Adrenal gland (tissue), 12 donors: ENCODE measurements around the gene CPN2. TPM values are rescaled to one million over a fixed set of nuclear protein-coding genes. Genes with fewer than 3 reads are reported as not detected.

Source experiments
- DNase-seq, 7 donors: peaks; one replicate each; pipeline ENCODE4 v3.0.0-alpha.2; 2019 to 2020
- H3K27ac ChIP-seq, 5 donors: fragments of 200-600 bp; sonication (generic) in 4 of 5; 1 replicate in 3 of 5; 2 replicates in 2 of 5; pipeline versions ENCODE4 v1.5.1 to v1.8.0; 2016 to 2020; ENCODE audit warnings: mild to moderate bottlenecking in 1 of 5
- H3K27me3 ChIP-seq: fragments of 200-600 bp; 2 replicates; pipeline ENCODE4 v1.8.0; 2021
- H3K36me3 ChIP-seq, 2 donors: fragments of 200-600 bp; replicated peaks in 1 of 2; 1 replicate in 1 of 2; 2 replicates in 1 of 2; pipeline versions ENCODE4 v1.5.1 to v1.8.0; 2018 to 2022
- H3K4me1 ChIP-seq, 2 donors: fragments of 200-600 bp; replicated peaks in 1 of 2; 1 replicate in 1 of 2; 2 replicates in 1 of 2; pipeline versions ENCODE4 v1.5.1 to v1.8.0; 2018 to 2021
- H3K4me3 ChIP-seq, 4 donors: fragments of 200-600 bp; sonication (generic) in 3 of 4; one replicate each; pipeline ENCODE4 v1.5.1; 2016 to 2018
- H3K9me3 ChIP-seq, 3 donors: fragments of 200-600 bp; sonication (generic) in 1 of 3; replicated peaks in 1 of 3; 1 replicate in 2 of 3; 2 replicates in 1 of 3; pipeline versions ENCODE4 v1.5.1 to v1.8.0; 2016 to 2021
- POLR2A ChIP-seq, 2 donors: fragments of 450-650 bp; IDR thresholded peaks; one replicate each; pipeline ENCODE4 v1.6.1; 2017; ENCODE audit warnings: antibody characterized with exemption in 2 of 2, mild to moderate bottlenecking in 2 of 2, moderate library complexity in 1 of 2
- WGBS, 4 donors: extraction: QIAGEN DNeasy Blood & Tissue Kit in 2 of 4; methylation state at CpG; one replicate each; pipeline versions ENCODE4 v1.1.5 to v1.1.7; 2013 to 2017; 5-methylcytosine and 5-hydroxymethylcytosine counted together
- intact Hi-C, 2 donors: fragments of 100-400 bp; cut with DNase I; formaldehyde crosslinking; loops; one replicate each; pipeline versions ENCODE4 v1.14.1 to v1.15.0; 2022 to 2023
- polyA plus RNA-seq, 3 donors: library from polyadenylated mRNA; stranded (reverse); fragments of 200-250 nt in 2 of 3; fragments of 350-450 nt in 1 of 3; fragmentation: Illumina TruSeq in 1 of 3; extraction: RNeasy Lipid Tissue Mini Kit (QIAGEN cat#74804) in 1 of 3; gene quantifications; one replicate each; pipeline ENCODE4 v1.2.3, GENCODE V29; 2013 to 2014
- total RNA-seq, 9 donors: library from RNA; depleted of rRNA in 4 of 9; stranded (reverse); fragments of >200 nt in 4 of 9; fragments of 120-200 nt in 1 of 9; fragmentation: NEBNext Ultra II Directional in 1 of 9; extraction: Animal tissue kit (Norgen Biotek cat#: 25700) in 1 of 9; gene quantifications; one replicate each; pipeline versions ENCODE4 v1.1.0 to v1.2.4, GENCODE V29; 2013 to 2023
- TF ChIP-seq, protein P1 (sequence below), 6 experiments: fragments of 450-650 bp in 4 of 6; fragments of 200-600 bp in 2 of 6; sonication (generic) in 1 of 6; IDR thresholded peaks; 1 replicate in 5 of 6; 2 replicates in 1 of 6; pipeline versions ENCODE4 v1.5.1 to v1.8.0; 2016 to 2021; ENCODE audit warnings: antibody characterized with exemption in 6 of 6, mild to moderate bottlenecking in 2 of 6, moderate library complexity in 1 of 6
- donor health status: healthy with polysubstance abuse.
- donor health status: Bipolar disorder and iron deficiency.
- donor health status: DM: yes; HTN: yes; CAD: no.
- donor health status: DM: no; HTN: no; CAD: no.
- donor health status: DM: no; HTN: no; CAD: no.
- donor health status: DM: yes; HTN: yes; CAD: no.

CPN2 gene
- total and polyA plus RNA-seq, 12 donors: 0.32 to 14.3 (median 3.1) TPM

DNA sequence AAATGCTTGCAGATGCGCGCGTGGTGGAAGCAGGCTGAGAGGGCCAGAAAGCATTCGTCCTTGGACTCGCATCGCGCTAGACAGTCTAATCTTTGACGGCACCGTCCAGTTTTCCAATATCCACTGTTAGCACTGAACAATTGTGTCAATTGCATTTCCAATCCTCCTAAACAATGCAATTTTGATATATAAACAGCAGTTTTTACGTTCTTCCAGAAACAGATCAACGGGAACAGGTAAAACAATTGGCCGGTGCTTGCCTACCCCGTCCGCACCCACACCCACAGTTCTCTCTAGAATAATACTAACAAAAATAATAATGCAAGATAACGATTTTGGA lies 17.2 kb downstream of the CPN2 start:
- no peaks in the 10 kb centered on the region for H3K9me3 ChIP-seq
- WGBS, 4 donors: 30 to 79% (median 33%) methylated on average over 6 to 15 of the region's 15 CpGs
- H3K27me3 ChIP-seq: peaks cover 6% of the 10 kb centered on the region
- H3K4me1 ChIP-seq: peaks cover 0 to 7% of the 10 kb centered on the region in 2 donors
- no peak for TF ChIP-seq POLR2A (IDR thresholded peaks at IDR 0.05)
- TF ChIP-seq, protein P1, sequence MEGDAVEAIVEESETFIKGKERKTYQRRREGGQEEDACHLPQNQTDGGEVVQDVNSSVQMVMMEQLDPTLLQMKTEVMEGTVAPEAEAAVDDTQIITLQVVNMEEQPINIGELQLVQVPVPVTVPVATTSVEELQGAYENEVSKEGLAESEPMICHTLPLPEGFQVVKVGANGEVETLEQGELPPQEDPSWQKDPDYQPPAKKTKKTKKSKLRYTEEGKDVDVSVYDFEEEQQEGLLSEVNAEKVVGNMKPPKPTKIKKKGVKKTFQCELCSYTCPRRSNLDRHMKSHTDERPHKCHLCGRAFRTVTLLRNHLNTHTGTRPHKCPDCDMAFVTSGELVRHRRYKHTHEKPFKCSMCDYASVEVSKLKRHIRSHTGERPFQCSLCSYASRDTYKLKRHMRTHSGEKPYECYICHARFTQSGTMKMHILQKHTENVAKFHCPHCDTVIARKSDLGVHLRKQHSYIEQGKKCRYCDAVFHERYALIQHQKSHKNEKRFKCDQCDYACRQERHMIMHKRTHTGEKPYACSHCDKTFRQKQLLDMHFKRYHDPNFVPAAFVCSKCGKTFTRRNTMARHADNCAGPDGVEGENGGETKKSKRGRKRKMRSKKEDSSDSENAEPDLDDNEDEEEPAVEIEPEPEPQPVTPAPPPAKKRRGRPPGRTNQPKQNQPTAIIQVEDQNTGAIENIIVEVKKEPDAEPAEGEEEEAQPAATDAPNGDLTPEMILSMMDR (IDR thresholded peaks at IDR 0.05): no peak
- no peak overlapping the region for H3K4me3 ChIP-seq
- intact Hi-C loops: loop anchor here (2.0 to 10.0 kb wide), 3 partner anchors 63 to 261 kb away; partner anchors contain the start of gene GP5 (in 1 of the 2)
- no peak overlapping the region for H3K27ac ChIP-seq
- no peak for DNase-seq
- no peaks in the 10 kb centered on the region for H3K36me3 ChIP-seq

DNA sequence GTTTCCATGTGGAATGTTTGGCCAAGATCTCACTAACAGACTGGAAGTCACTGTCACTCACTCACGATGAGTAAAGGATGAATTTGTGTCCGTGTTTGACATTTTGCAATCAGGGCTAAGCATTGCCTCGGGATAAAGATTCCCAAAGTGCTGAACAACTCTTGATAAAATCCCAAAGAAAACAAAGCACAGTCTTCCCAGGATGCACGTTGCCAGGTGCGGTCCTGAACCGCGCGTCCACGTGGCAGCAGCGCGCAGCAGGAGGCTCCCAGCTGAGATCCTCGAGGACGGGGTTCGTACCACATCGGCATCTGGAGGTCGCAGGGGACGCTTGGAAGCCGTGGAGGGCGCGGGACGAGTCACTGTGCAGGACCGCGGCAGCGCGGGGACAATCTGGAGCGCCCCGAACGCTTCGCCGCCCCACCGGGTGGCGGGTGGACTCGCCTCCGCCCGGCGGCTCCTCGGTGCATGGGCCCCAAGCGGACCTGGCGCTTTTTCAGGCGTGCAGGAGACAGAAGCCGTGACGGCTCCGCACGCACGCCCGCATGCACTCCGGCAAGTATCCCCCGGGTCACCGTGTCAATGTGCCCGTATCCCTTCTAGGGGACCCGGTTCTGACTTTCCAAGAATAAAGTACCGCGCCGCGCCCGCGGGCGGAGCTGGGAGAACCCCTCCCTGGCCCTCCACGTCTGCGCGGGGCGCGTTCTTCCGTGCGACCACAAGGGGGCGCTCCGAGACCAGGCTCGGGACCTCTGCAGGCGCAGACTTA lies 17.7 kb downstream of the CPN2 start:
- H3K27ac ChIP-seq: no peak overlapping the region
- no peak for TF ChIP-seq POLR2A (IDR thresholded peaks at IDR 0.05)
- TF ChIP-seq, protein P1 (IDR thresholded peaks at IDR 0.05): peak; percentile 95 to 100 (median 98)
- H3K36me3 ChIP-seq: no peaks in the 10 kb centered on the region
- peaks cover 6% of the 10 kb centered on the region for H3K27me3 ChIP-seq
- no peaks in the 10 kb centered on the region for H3K9me3 ChIP-seq
- H3K4me3 ChIP-seq: peak overlapping the region in 2 of 4 donors; percentile 24 to 52
- DNase-seq: peak; percentile 85 to 93 (median 91)
- intact Hi-C loops: loop anchor here (5.0 to 10.0 kb wide), 2 partner anchors 64 to 261 kb away; partner anchors contain the start of gene GP5 (in 1 of the 2)
- H3K4me1 ChIP-seq: peaks cover 0 to 7% of the 10 kb centered on the region in 2 donors
- 2 to 6% (median 4%) methylated on average over 14 to 69 of the region's 69 CpGs for WGBS, 4 donors

DNA sequence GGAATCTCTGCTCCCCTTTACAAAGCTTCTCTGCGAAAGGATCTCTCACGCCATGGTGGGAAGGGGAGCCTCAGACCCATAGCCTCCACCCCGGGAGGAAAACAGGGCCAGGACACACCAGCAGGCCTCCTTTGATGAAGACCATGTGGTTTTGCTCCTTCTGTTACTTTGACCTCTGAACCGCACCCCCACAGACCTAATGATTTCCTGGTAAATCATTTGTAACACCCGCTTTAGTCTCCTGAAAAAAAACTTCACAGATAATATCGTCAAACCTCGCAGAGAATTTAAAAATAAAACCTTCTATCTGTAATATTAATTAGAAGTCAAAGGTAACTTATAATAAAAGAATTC lies 18.3 kb downstream of the CPN2 start:
- TF ChIP-seq, protein P1 (IDR thresholded peaks at IDR 0.05): no peak
- no peak for TF ChIP-seq POLR2A (IDR thresholded peaks at IDR 0.05)
- Histone ChIP-seq H3K36me3 (no peaks in the 10 kb centered on the region), H3K4me1 (peaks cover 0 to 7% of the 10 kb centered on the region in 2 donors), H3K9me3 (no peaks in the 10 kb centered on the region), H3K27me3 (peaks cover 6% of the 10 kb centered on the region), H3K4me3 (no peak overlapping the region), H3K27ac (no peak overlapping the region)
- intact Hi-C loops: loop anchor here (5.0 to 10.0 kb wide), 2 partner anchors 64 to 262 kb away; partner anchors contain the start of gene GP5 (in 1 of the 2)
- DNase-seq: no peak
- 83 to 86% (median 85%) methylated on average over 7 of the region's 7 CpGs for WGBS, 4 donors

DNA sequence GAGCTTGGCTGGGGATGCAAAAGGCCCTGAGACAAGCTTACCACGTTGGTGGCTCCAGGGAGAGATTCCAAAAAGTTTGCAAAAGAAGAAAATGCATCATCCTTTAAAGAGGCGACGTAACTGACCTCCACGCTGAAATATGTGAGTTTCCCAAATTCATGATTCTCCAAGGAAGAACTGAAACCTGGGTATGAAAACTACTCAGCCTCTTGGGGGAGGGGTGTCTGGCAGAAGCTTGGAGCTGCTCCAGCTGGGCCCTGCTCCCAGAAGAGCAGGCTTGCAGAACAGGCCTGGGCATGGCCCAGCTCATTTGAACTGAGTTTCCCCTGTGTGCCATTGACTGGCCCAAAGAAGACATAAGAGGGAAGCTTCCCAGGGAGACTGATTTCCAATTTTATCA lies 20.5 kb downstream of the CPN2 start:
- peaks cover 0 to 7% of the 10 kb centered on the region in 2 donors for H3K4me1 ChIP-seq
- no peaks in the 10 kb centered on the region for H3K9me3 ChIP-seq
- DNase-seq: peak in 6 of 7 donors; percentile 60 to 74 (median 69)
- H3K4me3 ChIP-seq: no peak overlapping the region
- WGBS, 4 donors: 56 to 71% (median 63%) methylated on average over 4 of the region's 4 CpGs
- peaks cover 6% of the 10 kb centered on the region for H3K27me3 ChIP-seq
- TF ChIP-seq POLR2A (IDR thresholded peaks at IDR 0.05): no peak
- no peaks in the 10 kb centered on the region for H3K36me3 ChIP-seq
- intact Hi-C loops: loop anchor here (5.0 to 10.0 kb wide), 2 partner anchors 67 to 264 kb away; partner anchors contain the start of gene GP5 (in 1 of the 2)
- H3K27ac ChIP-seq: no peak overlapping the region
